Measurements from ENCODE around the gene CD82. TPM values are rescaled to one million over a fixed set of nuclear protein-coding genes. Genes with fewer than 3 reads are reported as not detected.

Gene CD82
- total RNA-seq, 1 experiment from 2014 or later, result 4.5 TPM

DNA sequence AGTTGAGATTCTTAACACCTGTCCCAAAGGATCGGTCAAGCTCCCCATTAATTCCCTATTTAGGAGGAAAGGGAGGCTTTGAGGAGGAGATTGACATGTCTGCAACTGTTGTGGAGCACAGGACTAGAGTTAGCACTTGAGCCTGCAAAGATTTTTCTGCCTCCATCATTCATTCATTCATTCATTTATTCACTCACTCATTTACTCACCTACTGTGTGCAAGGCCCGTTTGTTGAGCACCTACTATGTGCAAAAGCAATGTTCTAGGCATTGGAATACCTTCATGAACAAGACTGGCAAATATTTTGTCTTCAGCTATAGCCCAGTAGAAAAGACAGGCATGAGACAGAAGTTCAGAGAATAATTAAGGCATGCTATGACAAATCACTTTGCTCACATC, 43.2 kb upstream of the CD82 start:
- H3K9ac ChIP-seq (ENCODE audit: extremely low read depth, insufficient read length, low read length), result no peak overlapping the region
- H3K23ac ChIP-seq (ENCODE audit: insufficient read length, low read depth, low read length), result no peak overlapping the region
- no peak overlapping the region for H3K18ac ChIP-seq (ENCODE audit: insufficient read length, low read depth, low read length)
- Mint-ChIP-seq H3K36me3 (ENCODE audit: insufficient read depth in 1 of 3, low read depth in 3 of 3) (no peaks in the 10 kb centered on the region), H3K27ac (no peak overlapping the region), H3K9me3 (no peaks in the 10 kb centered on the region; a peak in 1 of 5 replicates), H3K4me3 (no peak overlapping the region), H3K27me3 (ENCODE audit: low read depth) (peaks cover 4% of the 10 kb centered on the region), H3K4me1 (peaks cover 3 to 30% of the 10 kb centered on the region in 2 experiments)
- no peaks in the 10 kb centered on the region for H3K9me3 ChIP-seq (ENCODE audit: control insufficient read depth, low read depth, low read length)
- no peak overlapping the region for H2BK15ac ChIP-seq (ENCODE audit: low read depth, low read length)
- H3K27me3 ChIP-seq (ENCODE audit: insufficient read depth, low read length), result no peaks in the 10 kb centered on the region
- H2AFZ ChIP-seq (ENCODE audit: low read length), result no peak overlapping the region
- H3K4me2 ChIP-seq (ENCODE audit: insufficient read depth, insufficient read length, low read length), result no peak overlapping the region
- H3K23me2 ChIP-seq (ENCODE audit: insufficient read length, low read depth, low read length, poor library complexity, severe bottlenecking), result no peaks in the 10 kb centered on the region
- no peak for DNase-seq
- no peak overlapping the region for H4K91ac ChIP-seq (ENCODE audit: insufficient read length, low read depth, low read length)
- H3K79me2 ChIP-seq (ENCODE audit: insufficient read depth, low read length), result no peaks in the 10 kb centered on the region
- no peak overlapping the region for H2BK20ac ChIP-seq (ENCODE audit: low read depth, low read length, poor library complexity, severe bottlenecking)
- no peak overlapping the region for H3T11ph ChIP-seq (ENCODE audit: low read length)
- H3K4ac ChIP-seq (ENCODE audit: low read depth, low read length), result no peak overlapping the region
- no peak overlapping the region for H3K27ac ChIP-seq (ENCODE audit: insufficient read length, low read depth, low read length)
- no peaks in the 10 kb centered on the region for H3K79me1 ChIP-seq (ENCODE audit: insufficient read depth, low read depth, low read length, poor library complexity, severe bottlenecking)
- H2BK12ac ChIP-seq (ENCODE audit: insufficient read length, low read depth, low read length), result no peak overlapping the region
- no peak overlapping the region for H2AK5ac ChIP-seq (ENCODE audit: insufficient read length, low read length)
- H3K56ac ChIP-seq (ENCODE audit: insufficient read length, low read depth, low read length), result no peak overlapping the region
- H4K5ac ChIP-seq (ENCODE audit: insufficient read length, low read depth, low read length), result no peak overlapping the region
- no peak overlapping the region for H2BK120ac ChIP-seq (ENCODE audit: low read depth, low read length, poor library complexity, severe bottlenecking)
- no peaks in the 10 kb centered on the region for H3K4me1 ChIP-seq (ENCODE audit: insufficient read depth, low read length)
- TF ChIP-seq, protein P1, sequence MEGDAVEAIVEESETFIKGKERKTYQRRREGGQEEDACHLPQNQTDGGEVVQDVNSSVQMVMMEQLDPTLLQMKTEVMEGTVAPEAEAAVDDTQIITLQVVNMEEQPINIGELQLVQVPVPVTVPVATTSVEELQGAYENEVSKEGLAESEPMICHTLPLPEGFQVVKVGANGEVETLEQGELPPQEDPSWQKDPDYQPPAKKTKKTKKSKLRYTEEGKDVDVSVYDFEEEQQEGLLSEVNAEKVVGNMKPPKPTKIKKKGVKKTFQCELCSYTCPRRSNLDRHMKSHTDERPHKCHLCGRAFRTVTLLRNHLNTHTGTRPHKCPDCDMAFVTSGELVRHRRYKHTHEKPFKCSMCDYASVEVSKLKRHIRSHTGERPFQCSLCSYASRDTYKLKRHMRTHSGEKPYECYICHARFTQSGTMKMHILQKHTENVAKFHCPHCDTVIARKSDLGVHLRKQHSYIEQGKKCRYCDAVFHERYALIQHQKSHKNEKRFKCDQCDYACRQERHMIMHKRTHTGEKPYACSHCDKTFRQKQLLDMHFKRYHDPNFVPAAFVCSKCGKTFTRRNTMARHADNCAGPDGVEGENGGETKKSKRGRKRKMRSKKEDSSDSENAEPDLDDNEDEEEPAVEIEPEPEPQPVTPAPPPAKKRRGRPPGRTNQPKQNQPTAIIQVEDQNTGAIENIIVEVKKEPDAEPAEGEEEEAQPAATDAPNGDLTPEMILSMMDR (conservative IDR thresholded peaks at IDR 0.05), result no peak
- no peak overlapping the region for H2BK5ac ChIP-seq (ENCODE audit: insufficient read length, low read length)
- H3K14ac ChIP-seq (ENCODE audit: insufficient read depth, low read length), result no peak overlapping the region
- no peak overlapping the region for H4K8ac ChIP-seq (replicated peaks; ENCODE audit: insufficient read length, low read depth, low read length)
- no peaks in the 10 kb centered on the region for H4K20me1 ChIP-seq (ENCODE audit: control insufficient read depth, insufficient read depth, insufficient read length)
- no CpG with 5 or more reads among the region's 2 CpGs for WGBS (ENCODE audit: extremely low coverage, insufficient read length, low lambda C conversion rate)
